Measurements from ENCODE around the gene KIF21B.

The KIF21B gene

DNA sequence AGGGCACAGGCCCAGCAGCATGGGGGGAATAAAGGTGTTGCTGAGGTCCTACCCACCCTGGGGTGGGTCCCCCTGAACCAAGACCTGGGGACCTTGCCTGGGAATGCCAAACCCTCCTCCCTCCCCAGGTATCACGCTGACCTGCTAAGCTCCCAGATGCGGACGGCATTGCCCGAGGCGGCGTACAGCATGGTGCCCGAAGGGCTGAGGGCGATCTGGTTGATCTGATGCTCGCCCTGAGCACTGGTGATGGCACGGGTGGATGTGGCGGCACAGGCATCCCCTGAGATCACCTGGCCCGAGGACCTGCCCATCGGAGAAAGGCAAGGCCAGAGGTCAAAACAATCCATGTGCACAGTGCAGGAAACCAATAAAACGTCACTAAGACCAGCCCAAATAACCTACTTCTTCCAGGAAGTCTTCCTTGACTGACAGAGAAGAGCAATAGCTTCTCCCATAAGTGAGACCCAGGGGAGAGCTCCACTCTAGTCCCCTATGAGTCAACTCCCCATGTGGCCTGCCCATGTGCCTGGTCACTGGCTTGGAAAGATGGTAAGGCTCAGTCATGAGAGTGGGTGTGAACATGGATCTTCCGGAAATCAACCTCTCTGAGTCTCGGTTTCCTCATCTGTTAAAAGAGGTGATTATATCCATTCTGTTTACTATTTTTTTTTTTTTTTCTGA, 46.3 kb downstream of the KIF21B start:
- Mint-ChIP-seq H3K27ac (peak overlapping the region in 1 of 2 donors; percentile 80), H3K27me3 (no peaks in the 10 kb centered on the region), H3K4me1 (peaks cover 14% of the 10 kb centered on the region), H3K9me3 (no peaks in the 10 kb centered on the region), H3K4me3 (no peak overlapping the region)
- no peak for ATAC-seq
- no peak for DNase-seq

DNA sequence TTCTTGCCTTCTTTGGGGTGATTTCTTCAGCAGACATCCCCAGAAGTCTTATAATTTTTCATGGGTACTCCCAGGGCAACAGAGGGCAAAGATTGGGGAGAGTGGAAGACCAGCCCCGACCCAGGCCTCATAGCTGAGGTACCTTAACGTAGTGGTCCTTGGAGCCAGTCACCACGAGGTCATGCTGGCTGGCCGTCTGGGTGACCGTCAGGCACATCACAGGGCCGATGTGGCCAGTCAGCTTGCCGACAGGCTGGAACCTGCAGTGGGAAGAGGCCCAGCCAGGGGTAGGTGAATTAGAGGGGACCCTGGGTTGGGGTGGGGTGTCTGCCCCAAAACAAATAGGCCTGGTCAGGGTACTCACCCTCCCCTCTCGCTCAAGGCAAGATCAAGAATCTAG, 46.9 kb downstream of the KIF21B start:
- H3K4me3 Mint-ChIP-seq = no peak overlapping the region
- no peaks in the 10 kb centered on the region for H3K27me3 Mint-ChIP-seq
- ATAC-seq (no peak), DNase-seq (no peak)
- peaks cover 20% of the 10 kb centered on the region for H3K4me1 Mint-ChIP-seq
- H3K27ac Mint-ChIP-seq = peak overlapping the region in 1 of 2 donors; percentile 55
- no peaks in the 10 kb centered on the region for H3K9me3 Mint-ChIP-seq

DNA sequence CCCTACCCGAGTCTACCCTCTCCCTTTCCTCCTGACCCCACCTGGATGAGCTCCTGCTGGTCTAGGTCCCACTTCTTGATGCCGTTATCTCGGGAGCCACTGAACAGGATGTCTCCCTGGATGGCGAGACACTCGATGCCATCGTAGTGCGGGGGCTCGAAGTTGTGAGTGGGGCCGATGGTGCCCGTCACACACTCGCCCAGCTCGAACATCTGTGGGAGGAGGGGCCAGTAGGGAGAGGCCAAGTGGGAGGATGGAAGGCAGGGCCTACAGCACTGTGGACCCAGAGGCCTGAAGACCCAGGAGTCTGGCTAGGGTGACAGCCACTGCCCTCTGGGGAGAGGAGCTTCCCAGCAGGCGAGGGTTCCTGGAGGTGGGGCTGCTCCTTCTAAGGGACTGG, 48.1 kb downstream of the KIF21B start:
- no peaks in the 10 kb centered on the region for H3K27me3 Mint-ChIP-seq
- H3K27ac Mint-ChIP-seq = peak overlapping the region in 1 of 2 donors; percentile 44
- H3K9me3 Mint-ChIP-seq = no peaks in the 10 kb centered on the region
- H3K4me1 Mint-ChIP-seq = peaks cover 31% of the 10 kb centered on the region
- H3K4me3 Mint-ChIP-seq = no peak overlapping the region
- no peak for DNase-seq
- ATAC-seq = no peak

DNA sequence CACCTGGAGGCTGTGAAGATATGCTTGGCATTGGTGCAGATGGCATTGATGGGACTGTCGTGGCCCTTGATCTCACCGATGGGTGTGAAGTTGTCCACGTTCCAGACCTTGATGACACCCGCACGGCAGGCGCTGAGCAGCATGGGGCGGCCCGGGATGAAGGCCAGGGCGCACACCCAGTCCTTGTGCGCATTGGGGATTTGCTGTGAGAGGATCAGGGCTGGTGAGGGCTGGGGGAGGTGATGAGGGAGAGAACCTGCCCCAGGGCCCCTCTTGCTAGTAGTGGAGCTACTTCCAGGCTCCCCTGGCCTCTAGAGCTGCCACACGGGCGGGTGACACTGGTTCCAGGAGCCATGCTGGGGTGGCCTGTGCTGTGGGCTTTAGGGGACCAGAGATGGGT, 48.8 kb downstream of the KIF21B start:
- Mint-ChIP-seq H3K27ac (peak overlapping the region in 1 of 2 donors; percentile 69), H3K4me1 (peaks cover 39% of the 10 kb centered on the region), H3K9me3 (no peaks in the 10 kb centered on the region), H3K4me3 (no peak overlapping the region), H3K27me3 (no peaks in the 10 kb centered on the region)
- ATAC-seq (no peak), DNase-seq (no peak)

DNA sequence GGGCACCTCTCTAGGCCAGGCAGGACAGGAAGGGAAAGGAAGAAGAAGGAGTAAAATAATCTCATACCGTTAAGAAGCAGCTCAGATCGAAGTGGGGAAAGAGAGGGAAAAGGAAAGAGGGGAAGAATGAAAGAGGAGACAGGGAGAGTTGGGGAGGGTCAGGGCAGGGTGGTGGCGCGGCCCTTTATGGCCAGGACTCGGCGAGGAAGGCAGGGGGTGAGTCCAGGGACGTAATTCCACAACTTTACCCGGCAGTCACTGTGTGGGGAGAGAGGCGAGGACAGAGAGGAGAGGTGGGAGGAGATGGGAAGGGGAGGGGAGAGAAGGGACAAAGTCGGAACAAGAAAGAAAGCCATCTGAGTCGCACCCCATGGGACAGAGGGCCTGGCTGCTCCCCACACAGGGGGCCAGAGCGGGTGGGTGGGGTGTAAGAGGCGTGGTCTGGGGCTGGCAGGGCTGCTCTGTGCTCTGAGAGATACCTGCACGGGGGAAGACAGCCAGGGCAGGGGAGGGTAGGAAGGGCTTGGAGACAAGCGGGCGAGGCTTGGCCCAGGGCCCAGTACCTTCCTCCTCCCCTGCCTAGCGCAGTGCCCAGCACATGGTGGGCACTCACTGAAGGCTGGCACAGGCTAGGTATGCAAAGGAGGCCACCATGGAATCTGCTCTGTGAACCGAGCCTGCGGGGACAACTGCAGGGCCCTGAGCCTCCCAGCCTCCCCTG, 49.4 kb downstream of the KIF21B start:
- Mint-ChIP-seq H3K4me1 (peaks cover 45% of the 10 kb centered on the region), H3K27ac (peak overlapping the region in 1 of 2 donors; percentile 69), H3K27me3 (no peaks in the 10 kb centered on the region), H3K4me3 (no peak overlapping the region), H3K9me3 (no peaks in the 10 kb centered on the region)
- DNase-seq (no peak), ATAC-seq (no peak)

DNA sequence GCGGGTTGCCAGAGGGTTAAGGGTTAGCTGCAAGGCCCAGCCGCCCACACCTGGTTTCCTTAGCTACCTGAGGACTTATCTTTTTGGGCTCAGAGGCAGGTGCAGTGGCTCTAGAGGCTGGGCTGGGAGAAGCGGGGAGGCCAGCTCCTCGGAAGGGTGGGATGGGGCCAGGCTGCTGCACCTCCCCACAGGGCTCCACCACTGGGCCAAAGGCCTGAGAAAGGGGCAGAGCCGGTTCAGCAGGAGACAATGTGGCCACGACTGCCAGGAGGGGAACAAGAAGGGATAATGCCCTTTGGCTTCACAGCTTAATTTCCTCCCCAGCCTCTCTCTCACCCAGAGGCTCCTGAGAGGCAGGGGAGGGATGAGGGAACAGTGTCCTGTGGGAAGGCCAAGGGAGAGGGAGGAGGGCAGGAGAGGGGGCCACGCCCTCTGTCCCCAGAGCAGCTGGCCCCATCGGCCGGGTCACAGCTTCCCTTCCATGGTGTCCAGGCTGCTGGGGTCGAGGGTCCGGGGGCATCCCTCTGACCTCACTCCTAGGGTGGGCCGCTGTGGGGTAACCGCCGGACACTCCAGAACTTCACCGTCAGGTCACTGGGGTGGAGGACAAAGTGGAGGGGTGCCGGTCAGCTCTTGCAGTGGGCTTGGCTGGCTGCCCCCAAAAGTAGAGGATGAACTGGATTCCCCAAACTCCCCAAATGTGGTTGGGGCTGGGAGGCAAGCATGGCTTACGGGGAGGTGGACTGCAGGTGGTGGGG, 50.4 kb downstream of the KIF21B start:
- Mint-ChIP-seq H3K9me3 (no peaks in the 10 kb centered on the region), H3K27ac (no peak overlapping the region), H3K27me3 (no peaks in the 10 kb centered on the region), H3K4me3 (no peak overlapping the region), H3K4me1 (peaks cover 52% of the 10 kb centered on the region)
- DNase-seq (no peak), ATAC-seq (no peak)

DNA sequence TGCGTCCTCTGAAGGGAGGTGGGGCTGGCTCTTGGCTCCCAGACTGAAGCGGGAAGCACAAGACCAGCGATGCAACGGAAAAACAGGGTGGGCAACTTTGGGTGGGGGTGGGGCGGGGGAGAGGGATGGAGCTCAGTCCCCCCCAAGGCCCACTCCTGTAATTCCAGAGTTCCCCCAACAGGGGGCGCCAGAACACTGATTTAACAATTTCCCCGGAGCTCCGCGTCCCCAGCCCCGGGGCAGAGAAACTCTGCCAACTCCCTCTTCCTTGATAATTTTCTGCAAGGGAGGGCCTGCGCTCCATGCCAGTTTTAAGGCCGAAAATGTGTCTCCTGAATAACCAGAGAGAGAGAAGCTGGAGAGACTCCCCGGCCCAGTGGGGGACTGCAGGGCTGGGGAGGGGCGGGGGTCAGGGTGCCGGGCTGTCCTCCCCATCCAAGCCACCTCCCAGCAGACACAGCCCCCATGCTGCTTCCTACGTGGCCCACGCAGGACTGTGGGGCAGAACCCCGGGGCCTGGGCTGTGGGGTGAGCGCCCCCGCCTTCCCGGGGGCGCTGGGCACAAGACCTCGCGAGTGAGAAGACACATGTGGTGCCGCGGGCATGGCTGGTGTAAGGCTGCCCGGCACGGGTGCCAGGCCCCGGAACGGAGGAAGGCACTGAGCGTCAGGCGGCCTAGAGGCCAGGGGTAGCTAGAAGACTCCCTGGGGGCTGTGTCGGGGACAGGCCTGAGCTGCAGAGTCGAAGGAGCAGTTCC, 51.4 kb downstream of the KIF21B start:
- Mint-ChIP-seq H3K4me3 (peak overlapping the region in 1 of 2 donors; percentile 24), H3K9me3 (no peaks in the 10 kb centered on the region), H3K4me1 (peaks cover 52% of the 10 kb centered on the region), H3K27me3 (no peaks in the 10 kb centered on the region), H3K27ac (peak overlapping the region in 1 of 2 donors; percentile 85)
- ATAC-seq = no peak
- DNase-seq = peak; percentile 51 to 58

DNA sequence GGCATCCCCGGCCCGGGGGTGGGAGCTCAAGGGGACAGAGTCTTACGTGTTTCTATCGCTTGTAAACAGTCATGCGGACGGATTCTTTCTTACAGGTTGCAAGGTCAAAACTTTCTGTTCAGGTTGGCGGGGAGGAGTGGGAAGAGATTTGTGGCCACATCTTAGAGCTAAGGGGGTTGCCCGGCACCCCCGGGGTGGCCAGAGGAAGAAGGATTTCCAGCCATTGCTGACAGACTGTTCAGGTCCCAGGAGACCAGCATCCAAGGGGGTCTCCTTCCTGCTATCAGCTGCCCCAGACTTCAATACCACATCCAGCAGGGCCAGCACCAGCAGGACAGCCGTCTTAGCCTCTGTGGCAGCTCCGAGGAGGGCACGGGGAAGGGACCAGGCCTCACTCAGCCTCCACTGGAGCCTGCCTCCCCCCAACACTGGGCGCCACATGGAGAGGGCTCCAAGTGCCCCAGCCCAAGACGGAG, 52.0 kb downstream of the KIF21B start:
- peak overlapping the region; percentile 24 to 38 for H3K4me3 Mint-ChIP-seq
- ATAC-seq (peak; percentile 71), DNase-seq (peak; percentile 58 to 83)
- H3K27ac Mint-ChIP-seq = peak overlapping the region; percentile 81 to 85
- peaks cover 52% of the 10 kb centered on the region for H3K4me1 Mint-ChIP-seq
- H3K9me3 Mint-ChIP-seq = no peaks in the 10 kb centered on the region
- no peaks in the 10 kb centered on the region for H3K27me3 Mint-ChIP-seq

DNA sequence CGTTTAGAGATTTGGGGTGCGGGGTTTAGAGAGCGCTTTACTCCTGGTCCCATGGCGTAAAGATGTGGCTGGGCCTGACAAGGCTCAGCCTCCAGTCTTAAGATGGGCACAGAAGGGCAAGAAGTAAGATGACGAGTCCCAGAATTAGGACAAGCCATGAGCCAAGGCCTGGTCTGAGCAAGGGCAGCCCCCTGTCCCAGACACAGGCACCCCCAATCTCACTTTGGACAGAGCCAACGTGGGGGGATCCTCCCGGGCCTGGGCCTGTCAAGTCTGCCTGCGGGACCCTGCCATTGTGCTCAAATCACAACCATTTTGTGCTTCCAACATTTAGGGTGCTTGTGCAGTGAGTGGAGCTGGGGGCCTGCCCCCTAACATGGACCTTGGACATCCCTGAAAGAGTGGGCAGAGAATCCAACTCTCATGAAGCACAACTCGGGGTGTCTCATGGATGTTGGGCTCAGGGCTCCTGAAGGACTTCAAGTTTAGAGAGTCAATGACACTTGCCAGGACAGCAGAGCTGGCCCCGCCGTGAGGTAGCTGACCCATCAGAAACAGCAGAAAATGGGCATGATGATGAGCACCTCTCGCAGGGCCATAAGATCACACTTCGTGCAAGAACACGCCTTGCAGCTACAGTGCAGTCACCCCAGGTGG, 52.6 kb downstream of the KIF21B start:
- Mint-ChIP-seq H3K27ac (peak overlapping the region; percentile 40 to 80), H3K4me3 (peak overlapping the region; percentile 38 to 51), H3K9me3 (no peaks in the 10 kb centered on the region), H3K4me1 (peaks cover 52% of the 10 kb centered on the region), H3K27me3 (no peaks in the 10 kb centered on the region)
- DNase-seq (no peak), ATAC-seq (no peak)

DNA sequence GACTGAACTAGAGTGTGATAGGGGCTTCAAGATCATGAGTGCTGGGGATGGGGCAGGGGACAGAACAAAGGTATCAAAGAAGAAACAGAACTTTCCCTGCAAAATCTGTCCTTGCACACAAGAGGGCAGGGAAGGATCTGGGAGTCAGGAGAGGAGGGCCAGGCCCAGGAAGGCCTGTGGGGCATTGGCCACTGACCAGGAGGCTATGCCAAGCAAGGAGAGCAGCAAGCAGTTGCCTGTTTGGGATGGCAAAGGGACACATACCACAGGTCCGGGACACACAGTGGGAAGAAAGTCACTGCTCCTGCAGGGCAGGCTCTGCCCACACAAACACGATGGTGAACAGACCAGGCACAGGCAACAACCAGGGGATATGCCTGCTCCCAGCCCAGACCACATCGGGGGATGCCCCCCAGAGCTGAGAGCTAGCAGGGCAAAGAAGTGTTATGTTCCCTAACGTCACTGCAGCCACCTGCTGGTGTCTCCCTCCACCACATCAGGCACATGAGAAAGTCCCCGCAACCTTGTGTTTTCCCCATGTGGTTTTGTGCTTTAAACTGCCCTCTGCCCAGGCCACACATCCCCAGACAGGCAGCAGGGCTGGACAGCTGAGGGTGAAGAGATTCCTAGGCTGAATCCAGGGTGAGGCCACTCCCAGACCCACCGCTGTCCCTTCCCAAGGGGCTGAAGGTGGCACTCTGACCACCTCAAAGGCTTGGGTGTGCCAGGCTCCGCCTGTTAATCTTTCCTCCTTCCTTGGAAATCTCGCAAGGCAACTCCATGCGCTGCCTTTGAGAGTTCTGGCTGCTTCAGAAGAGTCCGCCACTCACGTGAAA, 53.6 kb downstream of the KIF21B start:
- H3K9me3 Mint-ChIP-seq = no peaks in the 10 kb centered on the region
- DNase-seq = peak; percentile 75 to 89
- peaks cover 52% of the 10 kb centered on the region for H3K4me1 Mint-ChIP-seq
- peak; percentile 90 for ATAC-seq
- H3K27ac Mint-ChIP-seq = peak overlapping the region in 1 of 2 donors; percentile 80
- peak overlapping the region; percentile 9 to 51 for H3K4me3 Mint-ChIP-seq
- H3K27me3 Mint-ChIP-seq = no peaks in the 10 kb centered on the region

DNA sequence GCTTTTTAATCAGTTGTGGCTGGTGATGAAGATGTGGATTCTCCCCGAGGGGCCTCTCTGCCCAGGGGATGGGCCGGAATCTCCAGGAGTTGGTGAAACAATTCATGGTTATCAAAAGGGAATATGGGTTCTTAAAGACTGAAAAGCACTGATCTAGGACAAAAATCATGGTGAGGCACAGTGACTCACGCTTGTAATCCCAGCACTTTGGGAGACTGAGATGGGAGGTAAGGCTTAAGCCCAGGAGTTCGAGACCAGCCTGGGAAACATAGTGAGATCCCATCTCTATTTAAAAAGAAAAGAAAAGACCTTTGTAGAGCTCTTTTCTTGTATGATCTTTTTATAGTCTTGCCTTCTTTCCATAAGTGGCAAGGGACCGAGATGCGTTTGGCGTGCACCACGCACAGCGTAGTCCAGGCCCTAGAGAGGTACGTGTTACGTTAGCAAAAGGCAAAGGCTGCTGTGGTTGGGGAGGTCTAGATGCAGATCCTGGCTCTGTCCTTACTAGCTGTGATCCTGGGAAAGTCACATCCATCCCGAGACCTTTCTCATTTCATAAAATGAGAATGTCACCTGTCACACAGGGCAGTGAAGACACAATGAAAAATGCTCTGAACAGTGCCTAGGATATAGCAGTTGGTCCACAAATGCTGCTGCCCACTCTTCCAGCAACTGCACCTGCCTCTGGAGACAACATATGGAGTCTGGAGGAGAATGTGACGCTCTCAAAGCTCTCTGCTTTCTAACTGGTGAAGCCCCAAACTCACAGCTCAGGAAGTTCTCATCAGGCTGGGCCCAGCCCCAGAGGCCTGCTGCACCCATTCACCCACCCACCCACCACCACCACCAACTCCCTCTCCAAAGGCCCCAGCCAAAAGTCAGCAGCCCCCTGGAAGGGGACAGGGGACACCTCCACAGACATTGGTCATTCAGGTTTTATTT, 54.8 kb downstream of the KIF21B start:
- Mint-ChIP-seq H3K4me3 (no peak overlapping the region), H3K4me1 (peaks cover 52% of the 10 kb centered on the region), H3K27ac (peak overlapping the region in 1 of 2 donors; percentile 68), H3K9me3 (no peaks in the 10 kb centered on the region), H3K27me3 (no peaks in the 10 kb centered on the region)
- DNase-seq = no peak
- ATAC-seq = no peak

DNA sequence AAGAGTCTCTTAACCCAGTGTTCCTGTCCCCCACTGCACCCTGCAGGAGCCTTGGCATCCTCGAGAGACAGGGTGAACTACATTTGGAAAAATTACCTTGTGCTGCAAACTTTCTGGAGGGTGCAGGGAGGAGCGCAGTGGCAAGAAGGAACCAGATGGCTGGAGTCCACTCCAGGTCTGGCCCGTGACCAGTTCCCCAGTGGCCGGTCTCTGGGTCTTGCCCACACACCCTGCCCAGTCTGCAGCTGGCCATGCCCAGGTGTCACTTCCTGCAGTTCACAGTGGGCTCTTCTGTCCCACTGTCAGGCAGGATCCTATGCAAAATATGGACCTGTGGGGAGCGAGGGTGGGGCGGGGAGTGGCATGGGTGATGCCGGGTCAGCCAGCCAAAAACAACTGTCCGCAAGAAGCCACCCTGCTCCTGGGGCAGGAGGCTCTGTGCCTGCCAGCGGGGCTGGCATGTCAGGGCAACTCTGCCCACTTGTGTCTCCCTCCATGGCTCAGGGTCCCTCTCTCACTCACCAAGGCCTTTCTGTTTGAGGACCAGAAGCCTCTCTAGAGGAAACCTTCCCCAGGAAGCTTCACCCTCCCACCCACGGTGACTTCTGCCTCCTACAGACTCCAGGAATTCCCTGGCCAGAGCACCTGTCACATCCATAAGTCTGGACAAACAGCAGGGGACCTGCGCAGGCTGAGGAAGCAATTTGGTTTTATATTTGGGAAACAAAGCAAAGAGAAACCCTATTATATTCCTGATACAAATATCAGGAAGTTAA, 55.6 kb downstream of the KIF21B start:
- H3K9me3 Mint-ChIP-seq = no peaks in the 10 kb centered on the region
- H3K4me1 Mint-ChIP-seq = peaks cover 45% of the 10 kb centered on the region
- H3K4me3 Mint-ChIP-seq = no peak overlapping the region
- no peaks in the 10 kb centered on the region for H3K27me3 Mint-ChIP-seq
- no peak for ATAC-seq
- no peak for DNase-seq
- H3K27ac Mint-ChIP-seq = peak overlapping the region in 1 of 2 donors; percentile 55

DNA sequence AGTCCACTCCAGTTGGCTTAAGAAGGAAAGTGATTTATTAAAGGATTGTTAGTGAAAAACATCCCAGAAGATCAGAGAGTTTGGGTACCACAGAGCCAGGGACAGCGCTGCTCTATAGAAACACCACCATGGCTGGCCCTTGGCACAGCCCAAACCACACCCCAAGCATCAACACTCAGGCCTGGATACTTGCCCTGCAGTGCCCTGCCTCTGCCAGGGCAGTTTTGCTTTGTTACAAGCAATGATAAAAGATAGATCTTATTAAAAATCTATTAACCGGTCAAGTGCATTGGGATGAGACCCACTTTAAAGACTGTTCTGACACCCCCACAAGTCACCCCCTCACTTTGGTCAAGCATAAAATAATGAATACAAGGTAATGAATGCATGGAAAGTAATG, 56.6 kb downstream of the KIF21B start:
- no peak overlapping the region for H3K4me3 Mint-ChIP-seq
- ATAC-seq = no peak
- H3K4me1 Mint-ChIP-seq = peaks cover 35% of the 10 kb centered on the region
- H3K9me3 Mint-ChIP-seq = no peaks in the 10 kb centered on the region
- no peak for DNase-seq
- H3K27ac Mint-ChIP-seq = no peak overlapping the region
- H3K27me3 Mint-ChIP-seq = no peaks in the 10 kb centered on the region

All from stimulated activated naive CD8-positive, alpha-beta T cell treated with anti-CD3 and anti-CD28 coated beads, Interleukin-15, amount 100 ng/mL, for 72 hours (primary cell).